ENCODE measurements around the gene TEDDM1. TPM values are rescaled to one million over a fixed set of nuclear protein-coding genes. Genes with fewer than 3 reads are reported as not detected.

TEDDM1 gene
- total RNA-seq, 4 donors from 2014 or later: not detected

DNA sequence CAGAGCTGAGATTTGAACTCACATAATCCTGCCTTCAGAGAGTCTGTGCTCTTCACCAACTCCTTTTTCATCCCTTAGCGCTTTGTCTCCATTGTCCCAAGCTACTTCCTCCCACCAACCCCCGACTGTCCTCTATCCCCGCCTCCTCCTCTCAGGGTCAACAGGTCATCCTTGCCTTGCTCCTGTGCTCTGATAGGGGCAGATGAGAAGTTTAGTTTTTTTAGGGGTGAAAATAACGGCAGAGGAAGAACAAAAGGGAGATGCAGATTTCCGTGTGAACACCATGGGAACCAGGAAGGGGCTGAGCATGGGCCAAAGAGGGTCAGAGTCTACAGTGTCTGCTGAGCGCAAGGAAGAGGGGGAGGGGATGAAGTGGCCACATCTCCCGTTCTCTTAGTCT, 40.8 kb downstream of the TEDDM1 start:
- Histone ChIP-seq H3K27me3 (no peaks in the 10 kb centered on the region), H3K4me1 (peaks cover 0 to 3% of the 10 kb centered on the region in 2 donors), H3K4me3 (replicated peaks in 1 of 3) (no peak overlapping the region), H3K36me3 (no peaks in the 10 kb centered on the region), H3K9me3 (no peaks in the 10 kb centered on the region), H3K27ac (no peak overlapping the region)
- TF ChIP-seq POLR2A (IDR thresholded peaks at IDR 0.05): no peak
- TF ChIP-seq, protein P1, sequence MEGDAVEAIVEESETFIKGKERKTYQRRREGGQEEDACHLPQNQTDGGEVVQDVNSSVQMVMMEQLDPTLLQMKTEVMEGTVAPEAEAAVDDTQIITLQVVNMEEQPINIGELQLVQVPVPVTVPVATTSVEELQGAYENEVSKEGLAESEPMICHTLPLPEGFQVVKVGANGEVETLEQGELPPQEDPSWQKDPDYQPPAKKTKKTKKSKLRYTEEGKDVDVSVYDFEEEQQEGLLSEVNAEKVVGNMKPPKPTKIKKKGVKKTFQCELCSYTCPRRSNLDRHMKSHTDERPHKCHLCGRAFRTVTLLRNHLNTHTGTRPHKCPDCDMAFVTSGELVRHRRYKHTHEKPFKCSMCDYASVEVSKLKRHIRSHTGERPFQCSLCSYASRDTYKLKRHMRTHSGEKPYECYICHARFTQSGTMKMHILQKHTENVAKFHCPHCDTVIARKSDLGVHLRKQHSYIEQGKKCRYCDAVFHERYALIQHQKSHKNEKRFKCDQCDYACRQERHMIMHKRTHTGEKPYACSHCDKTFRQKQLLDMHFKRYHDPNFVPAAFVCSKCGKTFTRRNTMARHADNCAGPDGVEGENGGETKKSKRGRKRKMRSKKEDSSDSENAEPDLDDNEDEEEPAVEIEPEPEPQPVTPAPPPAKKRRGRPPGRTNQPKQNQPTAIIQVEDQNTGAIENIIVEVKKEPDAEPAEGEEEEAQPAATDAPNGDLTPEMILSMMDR (IDR thresholded peaks at IDR 0.05): no peak
- WGBS, 2 donors: 72 to 74% methylated on average over 7 of the region's 7 CpGs
- intact Hi-C loops (cut with DNase I): no loop called here
- no peak for DNase-seq

DNA sequence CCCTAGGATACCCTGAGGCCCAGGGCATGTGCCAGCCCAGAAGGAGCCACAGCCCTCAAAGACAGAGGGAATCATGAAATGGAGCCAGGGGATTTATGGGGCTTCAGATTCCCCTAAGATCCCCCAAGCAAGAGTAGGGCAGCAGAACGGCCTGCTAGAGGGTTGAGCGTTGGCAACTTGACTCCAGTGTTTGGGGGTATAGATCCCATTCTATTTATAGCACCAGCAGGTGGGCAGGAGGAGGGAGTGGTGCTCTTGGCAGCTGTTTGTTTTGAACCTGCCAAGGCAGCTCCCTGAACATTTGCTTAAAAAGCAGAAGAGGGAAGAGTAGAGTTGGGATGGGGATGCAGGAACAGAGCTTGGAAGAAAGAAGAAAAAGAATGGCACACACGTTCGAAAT, 42.6 kb downstream of the TEDDM1 start:
- H3K4me1 ChIP-seq: peaks cover 0 to 3% of the 10 kb centered on the region in 2 donors
- H3K27ac ChIP-seq: no peak overlapping the region
- H3K36me3 ChIP-seq: no peaks in the 10 kb centered on the region
- no peak for TF ChIP-seq POLR2A (IDR thresholded peaks at IDR 0.05)
- TF ChIP-seq, protein P1 (IDR thresholded peaks at IDR 0.05): no peak
- DNase-seq: no peak
- intact Hi-C loops (cut with DNase I): no loop called here
- 62 to 70% methylated on average over 4 of the region's 4 CpGs for WGBS, 2 donors
- no peaks in the 10 kb centered on the region for H3K9me3 ChIP-seq
- no peaks in the 10 kb centered on the region for H3K27me3 ChIP-seq
- no peak overlapping the region for H3K4me3 ChIP-seq (replicated peaks in 1 of 3)

DNA sequence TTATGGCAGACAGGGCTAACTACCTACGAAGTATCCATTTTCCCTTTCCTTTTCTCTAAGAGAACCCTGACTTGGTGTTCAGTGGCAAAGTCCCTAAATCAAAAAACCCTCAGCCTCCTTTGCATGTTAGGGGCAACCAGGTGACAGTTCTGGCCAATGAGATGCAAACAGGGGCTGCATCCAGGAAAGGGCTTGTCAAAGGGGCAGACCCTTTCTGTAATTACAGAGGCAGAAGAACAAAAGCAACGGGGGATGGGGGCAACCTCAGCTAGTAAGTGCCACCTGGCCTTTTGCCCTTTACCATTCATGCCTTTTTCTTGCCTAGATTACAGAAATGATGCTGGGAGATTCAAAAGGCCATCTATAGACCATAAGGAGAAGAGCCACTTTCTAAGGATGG, 43.3 kb downstream of the TEDDM1 start:
- no peak for TF ChIP-seq POLR2A (IDR thresholded peaks at IDR 0.05)
- TF ChIP-seq, protein P1 (IDR thresholded peaks at IDR 0.05): no peak
- H3K9me3 ChIP-seq: no peaks in the 10 kb centered on the region
- H3K27me3 ChIP-seq: no peaks in the 10 kb centered on the region
- H3K4me1 ChIP-seq: peaks cover 0 to 3% of the 10 kb centered on the region in 2 donors
- H3K36me3 ChIP-seq: no peaks in the 10 kb centered on the region
- no peak overlapping the region for H3K27ac ChIP-seq
- no peak for DNase-seq
- intact Hi-C loops (cut with DNase I): no loop called here
- WGBS, 2 donors: 69 to 78% methylated on average over 2 of the region's 2 CpGs
- no peak overlapping the region for H3K4me3 ChIP-seq (replicated peaks in 1 of 3)

GRCh38 chr1:182355723-182356098, 44.8 kb downstream of the TEDDM1 start:
- intact Hi-C loops (cut with DNase I): no loop called here
- H3K27me3 ChIP-seq: no peaks in the 10 kb centered on the region
- DNase-seq: no peak
- 95 to 97% methylated on average over 2 of the region's 2 CpGs for WGBS, 2 donors
- peaks cover 0 to 3% of the 10 kb centered on the region in 2 donors for H3K4me1 ChIP-seq
- no peaks in the 10 kb centered on the region for H3K9me3 ChIP-seq
- no peak overlapping the region for H3K4me3 ChIP-seq (replicated peaks in 1 of 3)
- H3K27ac ChIP-seq: no peak overlapping the region
- no peaks in the 10 kb centered on the region for H3K36me3 ChIP-seq
- TF ChIP-seq POLR2A (IDR thresholded peaks at IDR 0.05): no peak
- TF ChIP-seq, protein P1 (IDR thresholded peaks at IDR 0.05): no peak

- TF ChIP-seq POLR2A (IDR thresholded peaks at IDR 0.05): no peak
- TF ChIP-seq, protein P1 (IDR thresholded peaks at IDR 0.05): no peak
- H3K9me3 ChIP-seq: no peaks in the 10 kb centered on the region
- H3K4me3 ChIP-seq (replicated peaks in 1 of 3): no peak overlapping the region
- H3K27me3 ChIP-seq: no peaks in the 10 kb centered on the region
- no peak overlapping the region for H3K27ac ChIP-seq
- peaks cover 6 to 17% of the 10 kb centered on the region in 2 donors for H3K4me1 ChIP-seq
- no peaks in the 10 kb centered on the region for H3K36me3 ChIP-seq
- DNase-seq: no peak
- intact Hi-C loops (cut with DNase I): no loop called here
- WGBS, 2 donors: 53 to 78% methylated on average over 1 of the region's 1 CpG
Measured at GRCh38 chr1:182351790-182352364, 48.6 kb downstream of the TEDDM1 start.

All from thyroid gland (tissue), 4 donors.